ENCODE results near the gene EHF. TPM values are rescaled to one million over a fixed set of nuclear protein-coding genes. Genes with fewer than 3 reads are reported as not detected.

The EHF gene
- total RNA-seq, 4 donors from 2014 or later: 0.13 to 30.0 (median 1.0) TPM

DNA sequence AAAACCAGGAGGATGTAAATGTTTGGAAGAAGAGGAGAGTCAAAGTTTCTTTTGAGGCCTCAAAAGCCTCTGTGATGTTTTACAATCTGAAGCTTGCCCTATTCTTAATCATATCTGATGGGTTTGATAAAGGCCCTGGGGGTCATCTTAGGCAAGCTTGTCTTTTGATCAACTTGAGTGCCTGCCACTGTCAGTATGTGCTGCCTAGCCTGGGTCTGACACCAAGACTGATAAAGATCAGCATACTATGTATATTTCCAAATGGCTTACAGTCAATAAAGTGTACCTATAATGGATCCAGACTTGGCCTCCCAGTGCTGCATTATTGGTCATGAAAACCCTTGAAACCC lies 12.7 kb downstream of the EHF start:
- Histone ChIP-seq H3K27ac (no peak overlapping the region), H3K4me3 (no peak overlapping the region)
- TF ChIP-seq POLR2A (IDR thresholded peaks at IDR 0.05): no peak
- no peak for TF ChIP-seq CTCF (IDR thresholded peaks at IDR 0.05)
- no peak for TF ChIP-seq POLR2AphosphoS5 (IDR thresholded peaks at IDR 0.05)
- TF ChIP-seq EP300 (IDR thresholded peaks at IDR 0.05): no peak

GRCh38 chr11:34633990-34634693 lies 13.2 kb downstream of the EHF start:
- ATAC-seq: no peak
- no peaks in the 10 kb centered on the region for H3K27me3 ChIP-seq
- TF ChIP-seq POLR2AphosphoS5 (IDR thresholded peaks at IDR 0.05) (no peak), CTCF (IDR thresholded peaks at IDR 0.05) (no peak), POLR2A (IDR thresholded peaks at IDR 0.05) (no peak), EP300 (IDR thresholded peaks at IDR 0.05) (no peak)
- no peaks in the 10 kb centered on the region for H3K9me3 ChIP-seq
- no peaks in the 10 kb centered on the region for H3K4me1 ChIP-seq
- H3K4me3 ChIP-seq: no peak overlapping the region
- H3K27ac ChIP-seq: no peak overlapping the region
- WGBS, 2 donors (ENCODE audit: low coverage in 1 of 2): 61 to 68% methylated on average over 5 of the region's 5 CpGs
- no peaks in the 10 kb centered on the region for H3K36me3 ChIP-seq

More for the DNA sequence above, 12.7 kb downstream of the EHF start:
- no peak for ATAC-seq
- Histone ChIP-seq H3K36me3 (no peaks in the 10 kb centered on the region), H3K9me3 (no peaks in the 10 kb centered on the region), H3K4me1 (no peaks in the 10 kb centered on the region), H3K27me3 (no peaks in the 10 kb centered on the region)

DNA sequence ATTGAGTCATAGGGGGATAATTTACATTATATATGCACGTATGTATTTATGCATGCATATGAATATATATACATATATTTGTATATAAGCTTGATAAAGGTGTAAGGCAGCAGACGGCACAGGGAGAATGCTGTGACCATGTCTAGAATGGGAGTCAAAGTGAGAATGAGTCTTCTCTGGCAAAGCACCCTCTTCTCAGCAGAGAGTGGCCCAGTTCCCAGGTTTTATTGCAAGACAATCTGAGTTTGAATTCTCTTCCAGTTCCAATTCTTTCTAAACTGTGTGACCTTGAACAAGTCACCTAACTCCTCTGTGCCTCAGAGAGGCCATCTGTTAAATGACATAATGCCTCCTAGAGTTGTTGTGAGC lies 13.8 kb downstream of the EHF start:
- H3K36me3 ChIP-seq: no peaks in the 10 kb centered on the region
- no peak overlapping the region for H3K27ac ChIP-seq
- no peaks in the 10 kb centered on the region for H3K9me3 ChIP-seq
- TF ChIP-seq POLR2A (IDR thresholded peaks at IDR 0.05): no peak
- no peak for TF ChIP-seq EP300 (IDR thresholded peaks at IDR 0.05)
- TF ChIP-seq CTCF (IDR thresholded peaks at IDR 0.05): no peak
- TF ChIP-seq POLR2AphosphoS5 (IDR thresholded peaks at IDR 0.05): no peak
- no peaks in the 10 kb centered on the region for H3K4me1 ChIP-seq
- no peak overlapping the region for H3K4me3 ChIP-seq
- ATAC-seq: no peak
- no peaks in the 10 kb centered on the region for H3K27me3 ChIP-seq
- 75 to 93% methylated on average over 2 of the region's 2 CpGs for WGBS, 2 donors (ENCODE audit: low coverage in 1 of 2)

- Histone ChIP-seq H3K4me1 (no peaks in the 10 kb centered on the region), H3K27me3 (no peaks in the 10 kb centered on the region), H3K36me3 (no peaks in the 10 kb centered on the region), H3K9me3 (no peaks in the 10 kb centered on the region), H3K27ac (no peak overlapping the region), H3K4me3 (no peak overlapping the region)
- ATAC-seq: no peak
- TF ChIP-seq CTCF (IDR thresholded peaks at IDR 0.05) (no peak), POLR2A (IDR thresholded peaks at IDR 0.05) (no peak), EP300 (IDR thresholded peaks at IDR 0.05) (no peak), POLR2AphosphoS5 (IDR thresholded peaks at IDR 0.05) (no peak)
- 85 to 100% methylated on average over 1 of the region's 1 CpG for WGBS, 2 donors (ENCODE audit: low coverage in 1 of 2)
These were observed 15.2 kb downstream of the EHF start for GRCh38 chr11:34636127-34636526.

GRCh38 chr11:34637303-34637702 lies 16.4 kb downstream of the EHF start:
- H3K4me1 ChIP-seq: no peaks in the 10 kb centered on the region
- 100% methylated on average over 1 to 5 of the region's 5 CpGs for WGBS, 2 donors (ENCODE audit: low coverage in 1 of 2)
- ATAC-seq: no peak
- peaks cover 4% of the 10 kb centered on the region for H3K27me3 ChIP-seq
- no peak overlapping the region for H3K27ac ChIP-seq
- H3K4me3 ChIP-seq: no peak overlapping the region
- H3K9me3 ChIP-seq: no peaks in the 10 kb centered on the region
- TF ChIP-seq POLR2A (IDR thresholded peaks at IDR 0.05) (no peak), POLR2AphosphoS5 (IDR thresholded peaks at IDR 0.05) (no peak), CTCF (IDR thresholded peaks at IDR 0.05) (no peak), EP300 (IDR thresholded peaks at IDR 0.05) (no peak)
- no peaks in the 10 kb centered on the region for H3K36me3 ChIP-seq

Data from gastroesophageal sphincter (tissue), 4 donors.